ENCODE measurements around the gene CHD3. TPM values are rescaled to one million over a fixed set of nuclear protein-coding genes. Genes with fewer than 3 reads are reported as not detected.
A peak's percentile ranks its signal among the peaks of the same experiment; 100 is the strongest.

CHD3 gene
- polyA plus RNA-seq, 1 donor from 2014 or later = 115 TPM

DNA sequence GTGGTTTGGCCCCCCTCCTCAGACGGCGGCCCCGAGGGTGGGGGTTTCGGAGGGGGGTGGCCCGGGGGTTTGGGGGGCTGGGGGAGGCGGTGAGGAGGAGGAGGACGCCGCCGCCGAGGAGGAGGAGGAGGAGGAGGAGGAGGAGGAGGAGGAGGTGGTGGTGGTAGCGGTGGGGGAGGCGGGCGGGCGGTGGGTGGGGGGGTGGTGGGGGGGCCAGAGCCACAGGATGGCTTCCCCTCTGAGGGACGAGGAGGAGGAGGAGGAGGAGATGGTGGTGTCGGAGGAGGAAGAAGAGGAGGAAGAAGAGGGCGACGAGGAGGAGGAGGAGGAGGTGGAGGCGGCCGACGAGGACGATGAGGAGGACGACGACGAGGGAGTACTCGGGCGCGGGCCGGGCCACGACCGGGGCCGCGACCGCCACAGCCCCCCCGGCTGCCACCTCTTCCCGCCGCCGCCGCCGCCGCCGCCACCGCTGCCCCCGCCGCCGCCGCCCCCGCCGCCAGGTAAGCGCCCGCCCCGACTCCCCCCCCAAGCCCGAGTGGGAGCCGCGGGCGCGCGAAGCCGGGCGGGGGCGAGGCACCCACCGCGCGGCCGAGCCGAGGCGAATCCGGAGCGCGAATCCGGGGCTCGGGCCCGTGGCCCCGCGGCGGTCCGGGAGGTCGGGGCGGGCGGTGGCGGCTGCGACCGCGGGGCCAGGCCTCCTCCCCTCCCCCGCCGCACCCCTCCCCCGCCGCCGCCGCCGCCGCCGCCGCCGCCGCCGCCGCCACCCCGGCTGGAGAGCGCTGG lies 3.8 kb upstream of the CHD3 start:
- Histone ChIP-seq H4K20me1 (ENCODE audit: insufficient read depth) (no peaks in the 10 kb centered on the region), H3K9ac (ENCODE audit: low read length) (peak overlapping the region; percentile 100), H3F3A (ENCODE audit: insufficient read depth, low read length, poor library complexity, severe bottlenecking) (peaks cover 12% of the 10 kb centered on the region), H3K9me3 (ENCODE audit: low read length) (no peaks in the 10 kb centered on the region), H3K4me3 (ENCODE audit: low read length) (peak overlapping the region; percentile 100), H3K27me3 (ENCODE audit: insufficient read depth, low read depth, low read length) (no peaks in the 10 kb centered on the region), H3K36me3 (ENCODE audit: insufficient read depth, low read length) (no peaks in the 10 kb centered on the region), H3K27ac (ENCODE audit: low read length) (peak overlapping the region; percentile 99), H3K79me2 (replicated peaks; ENCODE audit: insufficient read depth, low read length) (peaks cover 47% of the 10 kb centered on the region), H2AFZ (ENCODE audit: low read depth, low read length) (no peak overlapping the region), H3K9me2 (ENCODE audit: insufficient read depth, low read length) (no peaks in the 10 kb centered on the region), H3K4me2 (ENCODE audit: low read length) (no peak overlapping the region)
- TF ChIP-seq SMC3 (conservative IDR thresholded peaks at IDR 0.05; ENCODE audit: poor library complexity) = no peak
- no peak for TF ChIP-seq RAD21 (conservative IDR thresholded peaks at IDR 0.05)
- no peak for TF ChIP-seq EZH2 (IDR thresholded peaks at IDR 0.05; ENCODE audit: borderline replicate concordance, insufficient read depth, low read length, poor library complexity, severe bottlenecking)
- no peak for TF ChIP-seq MXI1 (conservative IDR thresholded peaks at IDR 0.05; ENCODE audit: poor library complexity, severe bottlenecking)
- TF ChIP-seq EP300 (conservative IDR thresholded peaks at IDR 0.05; ENCODE audit: poor library complexity, severe bottlenecking) = no peak
- peak; percentile 53 for TF ChIP-seq POLR2AphosphoS5 (IDR thresholded peaks at IDR 0.05)
- TF ChIP-seq, protein P1, sequence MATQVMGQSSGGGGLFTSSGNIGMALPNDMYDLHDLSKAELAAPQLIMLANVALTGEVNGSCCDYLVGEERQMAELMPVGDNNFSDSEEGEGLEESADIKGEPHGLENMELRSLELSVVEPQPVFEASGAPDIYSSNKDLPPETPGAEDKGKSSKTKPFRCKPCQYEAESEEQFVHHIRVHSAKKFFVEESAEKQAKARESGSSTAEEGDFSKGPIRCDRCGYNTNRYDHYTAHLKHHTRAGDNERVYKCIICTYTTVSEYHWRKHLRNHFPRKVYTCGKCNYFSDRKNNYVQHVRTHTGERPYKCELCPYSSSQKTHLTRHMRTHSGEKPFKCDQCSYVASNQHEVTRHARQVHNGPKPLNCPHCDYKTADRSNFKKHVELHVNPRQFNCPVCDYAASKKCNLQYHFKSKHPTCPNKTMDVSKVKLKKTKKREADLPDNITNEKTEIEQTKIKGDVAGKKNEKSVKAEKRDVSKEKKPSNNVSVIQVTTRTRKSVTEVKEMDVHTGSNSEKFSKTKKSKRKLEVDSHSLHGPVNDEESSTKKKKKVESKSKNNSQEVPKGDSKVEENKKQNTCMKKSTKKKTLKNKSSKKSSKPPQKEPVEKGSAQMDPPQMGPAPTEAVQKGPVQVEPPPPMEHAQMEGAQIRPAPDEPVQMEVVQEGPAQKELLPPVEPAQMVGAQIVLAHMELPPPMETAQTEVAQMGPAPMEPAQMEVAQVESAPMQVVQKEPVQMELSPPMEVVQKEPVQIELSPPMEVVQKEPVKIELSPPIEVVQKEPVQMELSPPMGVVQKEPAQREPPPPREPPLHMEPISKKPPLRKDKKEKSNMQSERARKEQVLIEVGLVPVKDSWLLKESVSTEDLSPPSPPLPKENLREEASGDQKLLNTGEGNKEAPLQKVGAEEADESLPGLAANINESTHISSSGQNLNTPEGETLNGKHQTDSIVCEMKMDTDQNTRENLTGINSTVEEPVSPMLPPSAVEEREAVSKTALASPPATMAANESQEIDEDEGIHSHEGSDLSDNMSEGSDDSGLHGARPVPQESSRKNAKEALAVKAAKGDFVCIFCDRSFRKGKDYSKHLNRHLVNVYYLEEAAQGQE (IDR thresholded peaks at IDR 0.05; ENCODE audit: borderline replicate concordance) = no peak

DNA sequence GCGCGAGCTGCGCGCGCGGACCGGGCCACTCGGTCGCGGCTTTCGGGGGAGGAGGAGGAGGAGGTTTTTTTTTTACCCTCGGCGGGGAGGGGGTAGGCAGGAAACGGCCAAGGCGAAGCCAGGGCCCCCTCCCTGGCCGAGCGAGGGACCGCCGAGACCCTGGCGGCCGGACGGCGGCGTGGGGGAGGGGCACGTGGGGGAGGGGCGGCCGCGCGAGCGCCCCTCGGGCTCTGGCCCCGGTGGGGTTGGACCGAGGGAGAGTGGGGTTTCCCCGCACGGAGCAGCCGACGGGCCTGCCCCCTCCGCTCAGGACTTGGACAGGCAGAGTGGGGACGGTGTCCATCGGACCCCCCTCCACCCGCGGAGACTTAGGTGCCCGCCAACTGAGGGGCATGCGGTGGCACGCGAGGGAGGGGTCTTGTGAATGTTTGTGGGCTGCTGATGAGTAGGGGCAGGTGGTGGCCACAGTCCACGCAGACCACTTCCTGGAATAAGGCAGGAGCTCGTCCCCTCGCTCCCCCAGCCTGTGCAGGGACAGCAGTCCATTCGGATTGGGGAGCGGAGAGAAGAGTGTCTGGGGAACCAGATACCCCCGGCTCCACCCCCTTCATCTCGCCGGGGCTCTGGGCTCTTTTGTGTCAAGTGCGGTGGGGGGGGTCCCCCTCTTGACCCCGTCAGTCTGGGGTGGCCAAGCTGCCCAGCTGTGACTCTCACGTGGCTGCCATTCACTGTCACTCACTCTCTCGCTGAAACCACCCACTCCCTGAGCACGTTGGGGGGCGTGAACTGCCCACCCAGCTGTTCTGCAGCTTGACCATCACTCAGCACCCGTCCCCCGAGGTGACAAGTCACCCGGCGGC lies 3.0 kb upstream of the CHD3 start:
- Histone ChIP-seq H3K36me3 (ENCODE audit: insufficient read depth, low read length) (no peaks in the 10 kb centered on the region), H3K4me2 (ENCODE audit: low read length) (peak overlapping the region; percentile 93), H3K9me2 (ENCODE audit: insufficient read depth, low read length) (no peaks in the 10 kb centered on the region), H2AFZ (ENCODE audit: low read depth, low read length) (no peak overlapping the region), H3F3A (ENCODE audit: insufficient read depth, low read length, poor library complexity, severe bottlenecking) (peaks cover 12% of the 10 kb centered on the region), H3K27ac (ENCODE audit: low read length) (peak overlapping the region; percentile 99), H4K20me1 (ENCODE audit: insufficient read depth) (no peaks in the 10 kb centered on the region), H3K79me2 (replicated peaks; ENCODE audit: insufficient read depth, low read length) (peaks cover 55% of the 10 kb centered on the region), H3K27me3 (ENCODE audit: insufficient read depth, low read depth, low read length) (no peaks in the 10 kb centered on the region), H3K9me3 (ENCODE audit: low read length) (no peaks in the 10 kb centered on the region), H3K4me3 (ENCODE audit: low read length) (peak overlapping the region; percentile 100), H3K9ac (ENCODE audit: low read length) (peak overlapping the region; percentile 100)
- TF ChIP-seq RAD21 (conservative IDR thresholded peaks at IDR 0.05) (no peak), EZH2 (IDR thresholded peaks at IDR 0.05; ENCODE audit: borderline replicate concordance, insufficient read depth, low read length, poor library complexity, severe bottlenecking) (no peak), MXI1 (conservative IDR thresholded peaks at IDR 0.05; ENCODE audit: poor library complexity, severe bottlenecking) (peak; percentile 67), POLR2AphosphoS5 (IDR thresholded peaks at IDR 0.05) (peak; percentile 51), SMC3 (conservative IDR thresholded peaks at IDR 0.05; ENCODE audit: poor library complexity) (no peak), EP300 (conservative IDR thresholded peaks at IDR 0.05; ENCODE audit: poor library complexity, severe bottlenecking) (peak; percentile 35), TAF1 (IDR thresholded peaks at IDR 0.05; ENCODE audit: low read depth) (peak; percentile 71)
- TF ChIP-seq, protein P1 (IDR thresholded peaks at IDR 0.05; ENCODE audit: borderline replicate concordance) = peak; percentile 35
- TF ChIP-seq, protein P2, sequence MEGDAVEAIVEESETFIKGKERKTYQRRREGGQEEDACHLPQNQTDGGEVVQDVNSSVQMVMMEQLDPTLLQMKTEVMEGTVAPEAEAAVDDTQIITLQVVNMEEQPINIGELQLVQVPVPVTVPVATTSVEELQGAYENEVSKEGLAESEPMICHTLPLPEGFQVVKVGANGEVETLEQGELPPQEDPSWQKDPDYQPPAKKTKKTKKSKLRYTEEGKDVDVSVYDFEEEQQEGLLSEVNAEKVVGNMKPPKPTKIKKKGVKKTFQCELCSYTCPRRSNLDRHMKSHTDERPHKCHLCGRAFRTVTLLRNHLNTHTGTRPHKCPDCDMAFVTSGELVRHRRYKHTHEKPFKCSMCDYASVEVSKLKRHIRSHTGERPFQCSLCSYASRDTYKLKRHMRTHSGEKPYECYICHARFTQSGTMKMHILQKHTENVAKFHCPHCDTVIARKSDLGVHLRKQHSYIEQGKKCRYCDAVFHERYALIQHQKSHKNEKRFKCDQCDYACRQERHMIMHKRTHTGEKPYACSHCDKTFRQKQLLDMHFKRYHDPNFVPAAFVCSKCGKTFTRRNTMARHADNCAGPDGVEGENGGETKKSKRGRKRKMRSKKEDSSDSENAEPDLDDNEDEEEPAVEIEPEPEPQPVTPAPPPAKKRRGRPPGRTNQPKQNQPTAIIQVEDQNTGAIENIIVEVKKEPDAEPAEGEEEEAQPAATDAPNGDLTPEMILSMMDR (IDR thresholded peaks at IDR 0.05; ENCODE audit: poor library complexity, severe bottlenecking) = no peak
